ENCODE results near the gene CD200R1. TPM values are rescaled to one million over a fixed set of nuclear protein-coding genes. Genes with fewer than 3 reads are reported as not detected.

The CD200R1 gene
- total and polyA plus RNA-seq, 2 of the 13 experiments (the other 11 are each of a cell fraction or from before 2014, with no cell fraction given), result 0.04 TPM; not detected in 1

- TF ChIP-seq ZGPAT (CRISPR knock-in tag; IDR thresholded peaks at IDR 0.05), result peak; percentile 90
- peak; percentile 76; the same call in 1 of the 2 replicates for TF ChIP-seq ZBTB43 (CRISPR knock-in tag; conservative IDR thresholded peaks at IDR 0.05)
- no peak for TF ChIP-seq SOX13 (IDR thresholded peaks at IDR 0.05)
- 0 out of 4 replicates have a peak, but pooled peaks of 1 of the 2 experiments have one; percentile 34 for TF ChIP-seq SOX13 (CRISPR knock-in tag; conservative IDR thresholded peaks at IDR 0.05 in 1 of 2, IDR thresholded peaks at IDR 0.05 in 1 of 2)
- peak; percentile 61; the same call in 1 of the 2 replicates for TF ChIP-seq ZNF878 (CRISPR knock-in tag; IDR thresholded peaks at IDR 0.05)
- no peak for TF ChIP-seq MBD4 (IDR thresholded peaks at IDR 0.05; ENCODE audit: borderline replicate concordance, low read length)
- TF ChIP-seq TGIF2 (CRISPR knock-in tag; IDR thresholded peaks at IDR 0.05), result peak; percentile 47; the same call in 1 of the 2 replicates
- no peak for TF ChIP-seq NR0B2 (CRISPR knock-in tag; IDR thresholded peaks at IDR 0.05)
- no peak for TF ChIP-seq ZNF281 (CRISPR knock-in tag; IDR thresholded peaks at IDR 0.05; ENCODE audit: borderline replicate concordance)
- peak; percentile 86; the same call in 1 of the 2 replicates for TF ChIP-seq ZNF44 (CRISPR knock-in tag; IDR thresholded peaks at IDR 0.05)
- no peak for TF ChIP-seq ZNF362 (CRISPR knock-in tag; IDR thresholded peaks at IDR 0.05; ENCODE audit: borderline replicate concordance)
- TF ChIP-seq POGK (CRISPR knock-in tag; conservative IDR thresholded peaks at IDR 0.05), result peak; percentile 88
- TF ChIP-seq TFDP2 (CRISPR knock-in tag; IDR thresholded peaks at IDR 0.05), result peak; percentile 65
Observed at GRCh38 chr3:113019182-113020137, 44.6 kb upstream of the CD200R1 start (continued).

Measured in HepG2 (cell line).